Right lobe of liver (tissue), 4 donors: ENCODE results near the gene PFKFB3.

ENCODE experiments used
- POLR2A ChIP-seq: fragments of 450-650 bp; IDR thresholded peaks from one replicate; pipeline ENCODE4 v1.6.1; 2017; ENCODE audit warnings: antibody characterized with exemption, mild to moderate bottlenecking
- TF ChIP-seq, protein P1 (sequence below), 4 donors: fragments of 200-600 bp in 3 of 4; fragments of 450-650 bp in 1 of 4; IDR thresholded peaks; one replicate each; pipeline versions ENCODE4 v1.5.1 to v1.8.0; 2016 to 2022; ENCODE audit warnings: antibody characterized with exemption in 4 of 4, mild to moderate bottlenecking in 2 of 4
- donor health status: DM: no; HTN: no; CAD: no.
- donor health status: DM: no; HTN: no; CAD: no.
- donor health status: DM: no; HTN: yes; CAD: no.

DNA sequence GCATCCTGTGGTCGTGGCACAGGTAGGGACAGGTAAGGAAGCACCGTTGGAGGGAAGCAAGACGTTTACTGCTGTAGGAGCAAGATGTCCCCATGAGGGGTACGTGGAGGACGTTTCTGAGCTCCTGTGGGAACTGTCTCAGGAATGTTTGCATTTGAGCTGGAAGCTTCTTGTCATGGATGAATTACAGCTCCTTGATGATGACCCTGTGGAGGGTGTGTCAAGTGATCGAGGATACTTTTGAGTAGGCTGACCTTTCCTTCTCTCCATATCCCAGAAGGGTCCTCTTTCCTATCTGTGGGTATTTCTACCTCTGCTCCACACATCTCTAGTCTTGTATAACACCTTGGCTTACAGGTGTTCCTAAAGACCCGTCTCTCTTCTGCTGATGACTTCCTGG, 94.8 kb downstream of the PFKFB3 start:
- TF ChIP-seq, protein P1, sequence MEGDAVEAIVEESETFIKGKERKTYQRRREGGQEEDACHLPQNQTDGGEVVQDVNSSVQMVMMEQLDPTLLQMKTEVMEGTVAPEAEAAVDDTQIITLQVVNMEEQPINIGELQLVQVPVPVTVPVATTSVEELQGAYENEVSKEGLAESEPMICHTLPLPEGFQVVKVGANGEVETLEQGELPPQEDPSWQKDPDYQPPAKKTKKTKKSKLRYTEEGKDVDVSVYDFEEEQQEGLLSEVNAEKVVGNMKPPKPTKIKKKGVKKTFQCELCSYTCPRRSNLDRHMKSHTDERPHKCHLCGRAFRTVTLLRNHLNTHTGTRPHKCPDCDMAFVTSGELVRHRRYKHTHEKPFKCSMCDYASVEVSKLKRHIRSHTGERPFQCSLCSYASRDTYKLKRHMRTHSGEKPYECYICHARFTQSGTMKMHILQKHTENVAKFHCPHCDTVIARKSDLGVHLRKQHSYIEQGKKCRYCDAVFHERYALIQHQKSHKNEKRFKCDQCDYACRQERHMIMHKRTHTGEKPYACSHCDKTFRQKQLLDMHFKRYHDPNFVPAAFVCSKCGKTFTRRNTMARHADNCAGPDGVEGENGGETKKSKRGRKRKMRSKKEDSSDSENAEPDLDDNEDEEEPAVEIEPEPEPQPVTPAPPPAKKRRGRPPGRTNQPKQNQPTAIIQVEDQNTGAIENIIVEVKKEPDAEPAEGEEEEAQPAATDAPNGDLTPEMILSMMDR (IDR thresholded peaks at IDR 0.05) = no peak
- TF ChIP-seq POLR2A = no peak
